RWPE1 (cell line): ENCODE data around the gene IBA57.

Experiments
- CTCF ChIA-PET: fragments of 350-600 bp; sonication (Branson Sonifier 250); formaldehyde crosslinking; extraction: SDS; loops from one replicate; lab custom pipeline; 2021; lab: Yijun Ruan, JAX
- POLR2A ChIA-PET: fragments of 400-600 bp; formaldehyde crosslinking; extraction: SDS; loops from one replicate; lab custom pipeline; 2020; ENCODE audit warnings: antibody characterized with exemption; ENCODE audit not compliant: low non-redundant PET; lab: Yijun Ruan, JAX
- DNase-seq: peaks from one replicate; pipeline ENCODE4 v3.0.0; 2012; ENCODE audit warnings: low spot score
- H3K27ac ChIP-seq: fragments of 450-650 bp; 2 replicates; pipeline ENCODE4 v1.5.1; 2017
- TF ChIP-seq, protein P1 (sequence below): fragments of 450-650 bp; conservative IDR thresholded peaks from 2 replicates; pipeline ENCODE4 v1.5.1; 2017; ENCODE audit warnings: low read depth, mild to moderate bottlenecking

IBA57 gene

GRCh38 chr1:228194921-228195812 lies 29.6 kb downstream of the IBA57 start:
- TF ChIP-seq, protein P1, sequence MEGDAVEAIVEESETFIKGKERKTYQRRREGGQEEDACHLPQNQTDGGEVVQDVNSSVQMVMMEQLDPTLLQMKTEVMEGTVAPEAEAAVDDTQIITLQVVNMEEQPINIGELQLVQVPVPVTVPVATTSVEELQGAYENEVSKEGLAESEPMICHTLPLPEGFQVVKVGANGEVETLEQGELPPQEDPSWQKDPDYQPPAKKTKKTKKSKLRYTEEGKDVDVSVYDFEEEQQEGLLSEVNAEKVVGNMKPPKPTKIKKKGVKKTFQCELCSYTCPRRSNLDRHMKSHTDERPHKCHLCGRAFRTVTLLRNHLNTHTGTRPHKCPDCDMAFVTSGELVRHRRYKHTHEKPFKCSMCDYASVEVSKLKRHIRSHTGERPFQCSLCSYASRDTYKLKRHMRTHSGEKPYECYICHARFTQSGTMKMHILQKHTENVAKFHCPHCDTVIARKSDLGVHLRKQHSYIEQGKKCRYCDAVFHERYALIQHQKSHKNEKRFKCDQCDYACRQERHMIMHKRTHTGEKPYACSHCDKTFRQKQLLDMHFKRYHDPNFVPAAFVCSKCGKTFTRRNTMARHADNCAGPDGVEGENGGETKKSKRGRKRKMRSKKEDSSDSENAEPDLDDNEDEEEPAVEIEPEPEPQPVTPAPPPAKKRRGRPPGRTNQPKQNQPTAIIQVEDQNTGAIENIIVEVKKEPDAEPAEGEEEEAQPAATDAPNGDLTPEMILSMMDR = no peak
- POLR2A ChIA-PET = no interaction called here
- DNase-seq = no peak
- CTCF ChIA-PET = no interaction called here
- no peak overlapping the region for H3K27ac ChIP-seq

DNA sequence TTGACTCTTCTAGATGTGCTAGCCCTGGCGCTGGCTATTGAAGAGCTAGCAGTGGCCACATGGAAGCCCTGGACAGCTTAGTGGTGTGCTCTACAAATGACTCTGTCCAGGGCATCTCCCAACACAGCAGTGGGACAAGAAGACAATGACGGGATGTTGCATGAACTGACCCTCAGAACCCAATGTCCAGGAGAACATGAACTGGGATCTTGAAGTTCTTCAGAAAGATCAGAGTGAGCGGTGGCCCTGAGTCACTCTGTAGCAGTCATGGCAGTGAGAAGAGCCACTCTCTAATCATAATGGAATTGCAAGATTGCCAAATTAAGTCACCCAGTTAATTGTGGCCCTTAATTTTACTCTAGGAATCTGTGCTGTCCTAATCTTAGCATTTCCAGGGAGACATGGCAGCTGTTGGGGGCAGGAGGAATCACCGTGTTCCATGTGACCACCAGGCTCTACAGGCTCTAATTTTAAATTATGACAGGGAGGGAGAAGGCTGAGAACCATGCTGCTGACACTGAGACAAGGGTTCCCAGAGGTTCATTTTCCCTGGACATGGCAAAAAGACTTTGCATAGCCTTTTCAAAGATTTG lies 32.0 kb downstream of the IBA57 start:
- no peak overlapping the region for H3K27ac ChIP-seq
- ChIA-PET CTCF (interaction anchor here (0.7 kb wide), 1 partner anchor 18 kb away, joined by 4 read pairs; no protein-coding TSS in a partner anchor), POLR2A (no interaction called here)
- DNase-seq = no peak
- TF ChIP-seq, protein P1 = no peak

GRCh38 chr1:228198977-228199590 lies 33.5 kb downstream of the IBA57 start:
- TF ChIP-seq, protein P1 = no peak
- CTCF ChIA-PET = no interaction called here
- POLR2A ChIA-PET = interaction anchor here (0.7 kb wide), 1 partner anchor 191 kb away, joined by 3 read pairs; no protein-coding TSS in a partner anchor
- H3K27ac ChIP-seq = no peak overlapping the region
- peak; percentile 32 for DNase-seq

DNA sequence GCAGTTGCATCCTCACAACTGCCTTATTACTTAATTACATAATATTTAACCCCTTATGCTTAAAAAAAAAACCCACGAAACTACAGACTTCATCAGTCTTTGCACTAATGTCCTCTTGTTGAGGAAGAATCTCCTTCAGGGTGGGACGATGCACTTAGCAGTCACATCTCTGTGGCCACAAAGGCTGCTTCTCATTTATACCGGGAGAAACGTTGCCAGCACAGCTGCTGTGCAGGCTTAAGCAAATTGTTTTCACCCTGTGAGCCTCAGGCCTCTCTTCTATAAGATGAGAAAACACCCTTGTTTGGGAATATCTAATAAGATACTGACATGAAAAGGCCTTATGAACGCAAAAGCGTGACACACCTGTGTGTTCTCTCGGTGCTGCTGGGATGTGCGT lies 39.4 kb downstream of the IBA57 start:
- TF ChIP-seq, protein P1 = no peak
- CTCF ChIA-PET = interaction anchor here (0.6 kb wide), 2 partner anchors 52 to 1517 kb away, joined by 3 read pairs; no protein-coding TSS in a partner anchor
- POLR2A ChIA-PET = no interaction called here
- H3K27ac ChIP-seq = no peak overlapping the region
- DNase-seq = no peak

DNA sequence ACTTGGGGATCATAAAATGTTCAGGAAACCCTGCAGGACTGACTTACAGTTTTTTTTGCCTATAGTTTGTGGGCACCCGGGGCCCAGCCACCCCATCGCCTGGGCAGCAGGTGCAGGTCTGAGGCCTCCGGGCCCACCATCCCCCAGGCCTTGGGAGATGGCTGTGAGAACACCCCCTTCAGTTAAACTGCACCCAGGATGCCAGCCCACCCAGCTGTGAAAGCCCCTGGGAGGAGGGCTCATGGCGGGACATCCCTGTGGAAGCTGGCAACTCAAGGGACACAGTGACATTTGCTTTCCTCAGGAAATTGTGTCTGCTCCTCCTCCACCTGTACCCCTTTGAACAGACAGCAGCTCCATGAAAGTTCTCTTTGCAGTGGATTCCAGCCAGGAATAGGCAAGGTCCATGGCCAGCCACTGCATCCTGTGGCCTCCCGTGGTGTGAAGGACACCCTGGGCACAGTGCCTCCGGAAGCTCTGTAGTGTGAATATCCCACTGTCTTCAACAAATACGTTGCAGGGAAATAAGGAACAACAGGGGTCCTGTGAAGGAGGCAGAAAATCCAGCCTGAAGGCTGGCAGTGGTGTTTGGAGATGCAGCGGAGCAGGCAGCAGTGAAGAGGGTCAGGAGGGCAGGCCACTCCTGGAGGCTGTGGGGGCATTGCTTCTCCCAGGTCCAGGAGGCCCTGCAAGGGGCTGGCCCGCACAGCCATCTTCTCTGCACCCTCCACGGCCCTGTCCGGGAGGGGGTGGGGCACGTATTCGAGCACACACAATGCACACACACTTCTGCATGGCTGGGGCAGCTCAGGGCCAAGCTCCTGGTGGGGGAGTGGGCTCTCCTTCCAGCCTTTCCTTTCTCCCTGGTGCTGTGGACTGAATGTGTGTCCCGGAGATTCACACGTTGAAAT lies 40.2 kb downstream of the IBA57 start:
- CTCF ChIA-PET = interaction anchor here (0.6 to 1.0 kb wide), 4 partner anchors 39 to 164 kb away, joined by 3 to 4 read pairs (median 3); no protein-coding TSS in a partner anchor
- peak overlapping the region; percentile 54 for H3K27ac ChIP-seq
- POLR2A ChIA-PET = no interaction called here
- no peak for DNase-seq
- TF ChIP-seq, protein P1 = no peak
